Mammary epithelial cell (primary cell): ENCODE measurements around the gene SLC35B1.

ENCODE experiments used
- CTCF ChIP-seq, 2 donors: IDR thresholded peaks in 1 of 2; conservative IDR thresholded peaks in 1 of 2; 2 replicates each; pipeline ENCODE4 v1.5.1; 2011 to 2012; ENCODE audit warnings: inconsistent platforms in 2 of 2, low read length in 2 of 2, mild to moderate bottlenecking in 2 of 2, control low read depth in 1 of 2, low read depth in 1 of 2; ENCODE audit not compliant: insufficient read depth in 1 of 2; ENCODE audit errors: extremely low read depth in 1 of 2
- EZH2 ChIP-seq: IDR thresholded peaks from 2 replicates; pipeline ENCODE4 v1.6.1; 2012; ENCODE audit warnings: low read length, inconsistent platforms, borderline replicate concordance

- no peak for TF ChIP-seq CTCF (conservative IDR thresholded peaks at IDR 0.05 in 1 of 2, IDR thresholded peaks at IDR 0.05 in 1 of 2; ENCODE audit: extremely low read depth in 1 of 2, insufficient read depth in 1 of 2, low read depth in 1 of 2, low read length in 2 of 2)
- TF ChIP-seq EZH2 = no peak
Measured at GRCh38 chr17:49690256-49690655, 17.5 kb downstream of the SLC35B1 start.
